ENCODE data around the gene ABI1. TPM values are rescaled to one million over a fixed set of nuclear protein-coding genes. Genes with fewer than 3 reads are reported as not detected.

Gene ABI1
- total RNA-seq, result 85.6 TPM

GRCh38 chr10:26860443-26861204 lies at the start of gene ABI1:
Gene ABI1 (minus strand): TSS chr10:26860958. CDS start chr10:26860863, 95 bp downstream.

GRCh38 chr10:26697163-26697921 lies 163.4 kb downstream of the ABI1 start, which contains the start of gene PDSS1:
Gene PDSS1 (plus strand): TSS chr10:26697701. CDS start chr10:26697712, 11 bp downstream.

Small RNA genes lying within 50 kb of the gene (small RNA-seq; reads per million reads assigned to genes)
- not detected for gene RF00191
- gene RNU6-946P, result not detected

Other genes starting within 250 kb of the ABI1 start
- gene PDSS1, start 163.3 kb downstream of the ABI1 start, total RNA-seq, result 24.2 TPM
- gene ANKRD26, start 239.5 kb upstream of the ABI1 start, total RNA-seq, result 35.3 TPM